H1 (cell line): ENCODE data around the gene LTBP1. TPM values are rescaled to one million over a fixed set of nuclear protein-coding genes. Genes with fewer than 3 reads are reported as not detected.

Experiments used
- CTCF ChIA-PET: fragments of 300-600 bp; sonication (Branson Sonifier 250); formaldehyde crosslinking; loops from one replicate; lab custom pipeline; 2021; ENCODE audit not compliant: partially characterized antibody; lab: Charles Lee
- POLR2A ChIA-PET: fragments of 300-600 bp; sonication (Branson Sonifier 250); formaldehyde crosslinking; loops from one replicate; lab custom pipeline; 2021; ENCODE audit warnings: inconsistent platforms; ENCODE audit not compliant: partially characterized antibody; lab: Charles Lee
- DNase-seq, 2 experiments: peaks; one replicate each; pipeline versions ENCODE4 v3.0.0 to v3.0.0-alpha.2; 2010 to 2022; ENCODE audit warnings: low spot score in 2 of 2, low read depth in 1 of 2, mixed read lengths in 1 of 2
- FAIRE-seq: peaks from 2 replicates; lab custom pipeline; 2011; peaks lifted over from hg19 to GRCh38; lab: Jason Lieb, UNC
- H2AFZ ChIP-seq: 2 replicates; pipeline ENCODE4 v1.8.1; 2012; ENCODE audit warnings: low read length, inconsistent platforms
- H2AK5ac ChIP-seq: 2 replicates; pipeline ENCODE4 v1.6.1; 2013; ENCODE audit warnings: low read depth, low read length
- H2BK120ac ChIP-seq: replicated peaks from 2 replicates; pipeline ENCODE3; 2013; ENCODE audit warnings: low read depth, low read length, inconsistent platforms
- H2BK12ac ChIP-seq: 2 replicates; pipeline ENCODE4 v1.6.1; 2013; ENCODE audit warnings: low read depth, low read length
- H2BK15ac ChIP-seq: 2 replicates; pipeline ENCODE4 v1.6.1; 2013; ENCODE audit warnings: low read length
- H2BK20ac ChIP-seq: 2 replicates; pipeline ENCODE4 v1.6.1; 2013; ENCODE audit warnings: low read length
- H2BK5ac ChIP-seq: 2 replicates; pipeline ENCODE4 v1.6.1; 2013; ENCODE audit warnings: low read depth, low read length
- H3K14ac ChIP-seq: 2 replicates; pipeline ENCODE4 v1.6.1; 2013; ENCODE audit warnings: inconsistent platforms; ENCODE audit not compliant: insufficient read length
- H3K18ac ChIP-seq: 2 replicates; pipeline ENCODE4 v1.6.1; 2013; ENCODE audit warnings: low read length; ENCODE audit errors: extremely low read depth
- H3K23ac ChIP-seq: 2 replicates; pipeline ENCODE4 v1.6.1; 2013; ENCODE audit warnings: inconsistent platforms; ENCODE audit not compliant: insufficient read length
- H3K23me2 ChIP-seq: 2 replicates; pipeline ENCODE4 v1.6.1; 2013; ENCODE audit warnings: low read depth, low read length
- H3K27ac ChIP-seq: 2 replicates; pipeline ENCODE4 v1.6.1; 2011; ENCODE audit warnings: low read depth, low read length, inconsistent platforms
- H3K27me3 ChIP-seq, 4 experiments: replicated peaks in 1 of 4; 1 replicate in 1 of 4; 2 replicates in 3 of 4; pipeline versions ENCODE4 v1.6.1 to v1.8.1; 2011 to 2013; ENCODE audit warnings: low read length in 3 of 4, mild to moderate bottlenecking in 3 of 4, inconsistent platforms in 2 of 4, mixed read lengths in 2 of 4, moderate library complexity in 1 of 4; ENCODE audit not compliant: control insufficient read depth in 3 of 4, insufficient read depth in 3 of 4; ENCODE audit errors: extremely low read depth in 1 of 4
- H3K36me3 ChIP-seq, 4 experiments: 2 replicates each; pipeline versions ENCODE4 v1.6.1 to v1.8.1; 2011 to 2013; ENCODE audit warnings: mild to moderate bottlenecking in 4 of 4, low read length in 3 of 4, moderate library complexity in 2 of 4, control low read depth in 1 of 4, inconsistent platforms in 1 of 4; ENCODE audit not compliant: insufficient read depth in 4 of 4, control insufficient read depth in 2 of 4
- H3K4ac ChIP-seq: replicated peaks from 2 replicates; pipeline ENCODE3; 2013; ENCODE audit warnings: low read length, low read depth, mixed read lengths, inconsistent platforms; ENCODE audit not compliant: insufficient read length
- H3K4me1 ChIP-seq, 4 experiments: replicated peaks in 1 of 4; 1 replicate in 1 of 4; 2 replicates in 3 of 4; pipeline versions ENCODE4 v1.6.1 to v1.8.1; 2011 to 2013; ENCODE audit warnings: low read length in 3 of 4, inconsistent platforms in 2 of 4, mixed read lengths in 1 of 4; ENCODE audit not compliant: insufficient read depth in 4 of 4, control insufficient read depth in 3 of 4
- H3K4me2 ChIP-seq, 2 experiments: 2 replicates each; pipeline versions ENCODE4 v1.6.1 to v1.8.1; 2011 to 2013; ENCODE audit warnings: low read depth in 2 of 2, low read length in 2 of 2, control low read depth in 1 of 2, inconsistent platforms in 1 of 2, mild to moderate bottlenecking in 1 of 2; ENCODE audit not compliant: insufficient read depth in 1 of 2
- H3K4me3 ChIP-seq, 4 experiments: fragments of 200-600, 300-600 bp in 1 of 4; sonication (generic), shearing (Covaris generic), sonication (Bioruptor Twin) in 1 of 4; 2 replicates each; pipeline versions ENCODE4 v1.5.1 to v1.8.1; 2011 to 2016; ENCODE audit warnings: low read length in 4 of 4, low read depth in 3 of 4, control low read depth in 2 of 4, inconsistent platforms in 2 of 4, mild to moderate bottlenecking in 2 of 4, mixed read lengths in 1 of 4, moderate library complexity in 1 of 4; ENCODE audit not compliant: insufficient read depth in 2 of 4; ENCODE audit errors: extremely low read depth in 1 of 4
- H3K56ac ChIP-seq: replicated peaks from 2 replicates; pipeline ENCODE3; 2013; ENCODE audit warnings: low read depth, mild to moderate bottlenecking, mixed read lengths, low read length, inconsistent platforms; ENCODE audit not compliant: insufficient read length
- H3K79me1 ChIP-seq: 2 replicates; pipeline ENCODE4 v1.6.1; 2013; ENCODE audit warnings: low read depth, low read length, control low read depth
- H3K79me2 ChIP-seq, 2 experiments: 2 replicates each; pipeline versions ENCODE4 v1.6.1 to v1.8.1; 2012 to 2013; ENCODE audit warnings: low read length in 2 of 2, mild to moderate bottlenecking in 2 of 2, inconsistent platforms in 1 of 2; ENCODE audit not compliant: insufficient read depth in 2 of 2, control insufficient read depth in 1 of 2
- H3K9ac ChIP-seq, 4 experiments: replicated peaks in 1 of 4; 1 replicate in 1 of 4; 2 replicates in 3 of 4; pipeline versions ENCODE4 v1.6.1 to v1.8.1; 2011 to 2013; ENCODE audit warnings: low read depth in 3 of 4, low read length in 3 of 4, control low read depth in 2 of 4, mild to moderate bottlenecking in 2 of 4, moderate library complexity in 2 of 4, inconsistent platforms in 1 of 4; ENCODE audit errors: extremely low read depth in 1 of 4
- H3K9me3 ChIP-seq, 2 experiments: 2 replicates each; pipeline versions ENCODE4 v1.6.1 to v1.8.1; 2012 to 2013; ENCODE audit warnings: mild to moderate bottlenecking in 2 of 2, moderate library complexity in 2 of 2, control low read depth in 1 of 2, inconsistent platforms in 1 of 2, low read depth in 1 of 2, low read length in 1 of 2, mixed read lengths in 1 of 2; ENCODE audit not compliant: insufficient read depth in 2 of 2
- H4K20me1 ChIP-seq, 2 experiments: replicated peaks in 1 of 2; 2 replicates each; pipeline versions ENCODE3 to v1.8.1; 2011 to 2013; ENCODE audit warnings: inconsistent platforms in 2 of 2, low read length in 2 of 2, mild to moderate bottlenecking in 1 of 2; ENCODE audit not compliant: insufficient read depth in 2 of 2, control insufficient read depth in 1 of 2
- H4K5ac ChIP-seq: 2 replicates; pipeline ENCODE4 v1.6.1; 2013; ENCODE audit warnings: low read length, low read depth, mixed read lengths, inconsistent platforms; ENCODE audit not compliant: insufficient read length
- H4K8ac ChIP-seq: 2 replicates; pipeline ENCODE4 v1.8.0; 2013; ENCODE audit warnings: mild to moderate bottlenecking, moderate library complexity, low read length, inconsistent platforms; ENCODE audit not compliant: insufficient read depth; ENCODE audit errors: extremely low read depth
- H4K91ac ChIP-seq: replicated peaks from 2 replicates; pipeline ENCODE3; 2013; ENCODE audit warnings: low read length, mixed read lengths, inconsistent platforms; ENCODE audit not compliant: insufficient read length
- ASH2L ChIP-seq: fragments of 200-600, 300-600 bp; sonication (generic); IDR thresholded peaks from one replicate; pipeline ENCODE4 v1.7.1; 2017; ENCODE audit warnings: low read length
- GTF2F1 ChIP-seq: IDR thresholded peaks from 2 replicates; pipeline ENCODE4 v1.6.1; 2012; ENCODE audit warnings: low read depth, low read length, improper control_type of control experiment, borderline replicate concordance
- KDM1A ChIP-seq: fragments of 200-600, 300-600 bp; sonication (generic); IDR thresholded peaks from 2 replicates; pipeline ENCODE4 v1.7.1; 2016; ENCODE audit warnings: mild to moderate bottlenecking, low read length, borderline replicate concordance
- ZNF274 ChIP-seq: IDR thresholded peaks from 2 replicates; pipeline ENCODE4 v1.7.0; 2012; ENCODE audit warnings: low read length, borderline replicate concordance; ENCODE audit errors: extremely low read depth
- WGBS, 2 experiments: shearing (Covaris generic) in 1 of 2; methylation state at CpG; one replicate each; pipeline versions ENCODE4 v1.1.6 to v1.1.7; 2013 to 2015; ENCODE audit warnings: low lambda C conversion rate in 2 of 2, mixed read lengths in 2 of 2, inconsistent platforms in 1 of 2, low coverage in 1 of 2, missing lambda C conversion rate in 1 of 2; ENCODE audit not compliant: insufficient replicate concordance in 2 of 2, insufficient coverage in 1 of 2, insufficient read length in 1 of 2; ENCODE audit errors: extremely low coverage in 1 of 2, missing lambda C conversion rate in 1 of 2; 5-methylcytosine and 5-hydroxymethylcytosine counted together
- polyA plus RNA-seq, 7 experiments: library from polyadenylated mRNA; depleted of rRNA in 3 of 7; stranded (reverse) in 5 of 7; unstranded in 2 of 7; fragments of >200 nt in 5 of 7; fragments of 200-250 nt in 2 of 7; gene quantifications; 1 replicate in 5 of 7; 2 replicates in 1 of 7; 4 replicates in 1 of 7; pipeline versions ENCODE4 v1.2.1 to v1.2.3, GENCODE V29; 2011 to 2013; ENCODE audit warnings: missing spikeins in 2 of 7, mixed read lengths in 2 of 7
- total RNA-seq: library from RNA; stranded (reverse); fragmentation: NEBNext Ultra II Directional; extraction: Animal tissue kit (Norgen Biotek cat#: 25700); gene quantifications from 2 replicates; pipeline ENCODE4 v1.2.1, GENCODE V29; 2021

LTBP1 gene
- total and polyA plus RNA-seq, 2 of the 8 experiments (the other 6 are each of a cell fraction or from before 2014, with no cell fraction given): 15.4 to 24.7 TPM

- Histone ChIP-seq H2BK15ac (no peak overlapping the region), H2BK5ac (no peak overlapping the region), H4K5ac (no peak overlapping the region), H3K4me1 (no peaks in the 10 kb centered on the region), H2AFZ (no peak overlapping the region), H3K56ac (no peak overlapping the region), H3K27ac (no peak overlapping the region), H2BK120ac (no peak overlapping the region), H3K4ac (no peak overlapping the region), H3K79me2 (no peaks in the 10 kb centered on the region), H3K27me3 (no peaks in the 10 kb centered on the region), H4K91ac (no peak overlapping the region), H3K36me3 (no peaks in the 10 kb centered on the region), H2BK20ac (no peak overlapping the region), H3K14ac (no peak overlapping the region), H4K20me1 (no peaks in the 10 kb centered on the region), H4K8ac (no peak overlapping the region), H2BK12ac (no peak overlapping the region), H3K23ac (no peak overlapping the region), H3K9ac (no peak overlapping the region), H3K79me1 (no peaks in the 10 kb centered on the region), H3K18ac (no peak overlapping the region), H3K4me3 (no peak overlapping the region), H2AK5ac (no peak overlapping the region), H3K23me2 (no peaks in the 10 kb centered on the region), H3K9me3 (no peaks in the 10 kb centered on the region), H3K4me2 (no peak overlapping the region)
- no peak for DNase-seq
- CTCF ChIA-PET: interaction anchor here (0.5 kb wide), 1 partner anchor 122 kb away, joined by 3 read pairs; no protein-coding TSS in a partner anchor
- no peak for TF ChIP-seq ZNF274
- no peak for TF ChIP-seq GTF2F1
- TF ChIP-seq ASH2L: no peak
- TF ChIP-seq KDM1A: no peak
- 91% methylated on average over 5 of the region's 5 CpGs; no CpG with 5 or more reads in 1 of the 2 experiments for WGBS, 2 experiments
- FAIRE-seq: no peak
- POLR2A ChIA-PET: no interaction called here
Measured at GRCh38 chr2:33236482-33237385, 290.0 kb downstream of the LTBP1 start.
